GM12878 (cell line): ENCODE data around the gene MYMX. TPM values are rescaled to one million over a fixed set of nuclear protein-coding genes. Genes with fewer than 3 reads are reported as not detected.

Experiments used
- EGR1 ChIP-seq, 2 experiments: IDR thresholded peaks; 1 replicate in 1 of 2; 2 replicates in 1 of 2; pipeline ENCODE4 v1.6.1; 2011 to 2012; ENCODE audit warnings: low read depth in 2 of 2, low read length in 2 of 2, borderline replicate concordance in 1 of 2, mild to moderate bottlenecking in 1 of 2, moderate library complexity in 1 of 2
- EP300 ChIP-seq, 2 experiments: fragments of 150-350 bp in 1 of 2; IDR thresholded peaks; 2 replicates each; pipeline ENCODE4 v1.6.1; 2011 to 2012; ENCODE audit warnings: low read depth in 2 of 2, low read length in 2 of 2, borderline replicate concordance in 1 of 2, improper control_type of control experiment in 1 of 2, inconsistent platforms in 1 of 2; ENCODE audit not compliant: control insufficient read depth in 1 of 2
- JUNB ChIP-seq: IDR thresholded peaks from 2 replicates; pipeline ENCODE4 v1.6.1; 2016; ENCODE audit warnings: antibody characterized with exemption, mild to moderate bottlenecking
- NBN ChIP-seq: fragments of 450-650 bp; IDR thresholded peaks from 2 replicates; pipeline ENCODE4 v1.6.1; 2016
- NFXL1 ChIP-seq: fragments of 450-650 bp; IDR thresholded peaks from 2 replicates; pipeline ENCODE4 v1.6.1; 2017; ENCODE audit warnings: antibody characterized with exemption, mild to moderate bottlenecking, borderline replicate concordance
- PML ChIP-seq: IDR thresholded peaks from 2 replicates; pipeline ENCODE4 v1.6.1; 2012; ENCODE audit warnings: low read length, inconsistent platforms
- RELB ChIP-seq: fragments of 450-650 bp; IDR thresholded peaks from 2 replicates; pipeline ENCODE4 v1.6.1; 2017; ENCODE audit warnings: low read depth, mild to moderate bottlenecking, moderate library complexity
- TBL1XR1 ChIP-seq: IDR thresholded peaks from 2 replicates; pipeline ENCODE4 v1.6.1; 2012; ENCODE audit warnings: low read depth, low read length, improper control_type of control experiment
- ZBED1 ChIP-seq: IDR thresholded peaks from 2 replicates; pipeline ENCODE4 v1.6.1; 2016; ENCODE audit warnings: borderline replicate concordance
- ZBTB4 ChIP-seq: fragments of 450-650 bp; formaldehyde crosslinking; IDR thresholded peaks from 2 replicates; pipeline ENCODE4 v1.4.0; 2022; ENCODE audit warnings: mild to moderate bottlenecking, moderate library complexity
- polyA plus RNA-seq, 11 experiments: library from polyadenylated mRNA; depleted of rRNA in 4 of 11; unstranded in 6 of 11; stranded (reverse) in 5 of 11; fragments of >200 nt; fragmentation: Nextera tagmentation in 4 of 11; fragmentation: Illumina TruSeq in 1 of 11; extraction: Ambion mirVana in 4 of 11; extraction: Trizol in 1 of 11; gene quantifications; 1 replicate in 1 of 11; 2 replicates in 10 of 11; pipeline versions ENCODE4 v1.2.1 to v1.2.3, GENCODE V29; 2011 to 2016; ENCODE audit warnings: inconsistent platforms in 2 of 11, missing spikeins in 2 of 11, low read depth in 1 of 11
- total RNA-seq, 4 experiments: library from RNA; depleted of rRNA in 3 of 4; stranded (reverse); fragments of >200 nt in 3 of 4; fragmentation: Illumina TruSeq in 1 of 4; extraction: Trizol in 1 of 4; gene quantifications; 2 replicates each; pipeline versions ENCODE4 v1.2.1 to v1.2.3, GENCODE V29; 2013 to 2021

The MYMX gene
- total and polyA plus RNA-seq, 10 of the 15 experiments (the other 5 are each of a cell fraction or from before 2014, with no cell fraction given): not detected

GRCh38 chr6:44257753-44258324, 41.1 kb downstream of the MYMX start (continued):
- TF ChIP-seq ZBTB4 (CRISPR knock-in tag) (0 out of 2 replicates have a peak, but pooled peaks have one; percentile 42), NFXL1 (no peak), NBN (peak; percentile 95), EGR1 (IDR thresholded peaks at IDR 0.05; ENCODE audit: borderline replicate concordance in 1 of 2, low read depth in 2 of 2, low read length in 2 of 2) (peak in 1 of 2 experiments; percentile 95; a peak in 2 of 3 replicates), JUNB (no peak), TBL1XR1 (0 out of 2 replicates have a peak, but pooled peaks have one; percentile 39), PML (no peak), RELB (peak; percentile 94), ZBED1 (peak; percentile 78; the same call in 1 of the 2 replicates), EP300 (IDR thresholded peaks at IDR 0.05; ENCODE audit: borderline replicate concordance in 1 of 2, control insufficient read depth in 1 of 2, low read depth in 2 of 2, low read length in 2 of 2) (peak in 1 of 2 experiments; percentile 69; a peak in 3 of 4 replicates)
